ENCODE results near the gene LOXL1.
"Not testable (repeated sequence)": the region's sequence is repeated elsewhere in the genome, so short reads cannot be mapped to it uniquely, and the experiment has no call there.

The LOXL1 gene

DNA sequence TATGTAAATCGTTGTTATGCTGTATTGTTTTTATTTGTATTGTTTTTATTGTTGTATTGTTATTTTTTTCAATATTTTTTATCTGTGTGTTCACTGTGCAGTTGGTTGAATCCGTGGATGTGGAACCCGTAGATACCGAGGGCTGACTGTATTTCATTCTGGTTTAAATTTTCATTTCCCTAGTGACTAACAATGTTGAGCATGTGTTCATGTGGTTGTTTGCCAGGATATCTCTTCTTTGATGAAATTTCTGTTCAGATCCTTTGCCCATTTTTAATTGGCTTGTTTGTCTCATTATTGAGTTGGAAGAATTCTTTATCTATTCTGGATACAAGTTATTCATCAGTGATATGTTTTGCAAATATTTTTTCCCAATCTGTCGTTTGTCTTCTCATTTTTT, 36.2 kb downstream of the LOXL1 start:
- DNase-seq (ENCODE audit: low read depth), result no peak
- TF ChIP-seq, protein P1, sequence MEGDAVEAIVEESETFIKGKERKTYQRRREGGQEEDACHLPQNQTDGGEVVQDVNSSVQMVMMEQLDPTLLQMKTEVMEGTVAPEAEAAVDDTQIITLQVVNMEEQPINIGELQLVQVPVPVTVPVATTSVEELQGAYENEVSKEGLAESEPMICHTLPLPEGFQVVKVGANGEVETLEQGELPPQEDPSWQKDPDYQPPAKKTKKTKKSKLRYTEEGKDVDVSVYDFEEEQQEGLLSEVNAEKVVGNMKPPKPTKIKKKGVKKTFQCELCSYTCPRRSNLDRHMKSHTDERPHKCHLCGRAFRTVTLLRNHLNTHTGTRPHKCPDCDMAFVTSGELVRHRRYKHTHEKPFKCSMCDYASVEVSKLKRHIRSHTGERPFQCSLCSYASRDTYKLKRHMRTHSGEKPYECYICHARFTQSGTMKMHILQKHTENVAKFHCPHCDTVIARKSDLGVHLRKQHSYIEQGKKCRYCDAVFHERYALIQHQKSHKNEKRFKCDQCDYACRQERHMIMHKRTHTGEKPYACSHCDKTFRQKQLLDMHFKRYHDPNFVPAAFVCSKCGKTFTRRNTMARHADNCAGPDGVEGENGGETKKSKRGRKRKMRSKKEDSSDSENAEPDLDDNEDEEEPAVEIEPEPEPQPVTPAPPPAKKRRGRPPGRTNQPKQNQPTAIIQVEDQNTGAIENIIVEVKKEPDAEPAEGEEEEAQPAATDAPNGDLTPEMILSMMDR (conservative IDR thresholded peaks at IDR 0.05; ENCODE audit: low read depth, low read length), result no peak

DNA sequence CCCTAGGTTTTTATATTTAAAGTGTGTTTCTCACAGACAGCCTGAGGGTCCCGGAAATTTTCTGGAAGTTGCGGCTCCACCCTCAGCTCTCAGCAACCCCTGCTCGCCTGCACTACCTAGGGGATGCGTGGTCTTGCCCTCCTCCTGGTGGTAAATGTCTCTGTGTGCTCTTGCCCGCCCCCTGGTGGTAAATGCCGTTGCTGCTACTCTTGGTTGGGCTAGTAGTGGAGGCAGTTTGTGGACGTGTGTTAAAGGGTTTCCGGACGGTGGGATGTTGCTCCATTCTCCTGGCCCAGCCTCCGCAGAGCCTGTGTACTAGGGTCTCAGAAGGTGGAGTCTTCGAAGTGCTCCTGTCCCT, 38.5 kb downstream of the LOXL1 start:
- TF ChIP-seq, protein P1 (conservative IDR thresholded peaks at IDR 0.05; ENCODE audit: low read depth, low read length), result peak; percentile 96
- no peak overlapping the region for H3K4me3 ChIP-seq (ENCODE audit: low read length)
- no peak for DNase-seq (ENCODE audit: low read depth)

More for the DNA sequence above, 36.2 kb downstream of the LOXL1 start:
- no peak overlapping the region for H3K4me3 ChIP-seq (ENCODE audit: low read length)

DNA sequence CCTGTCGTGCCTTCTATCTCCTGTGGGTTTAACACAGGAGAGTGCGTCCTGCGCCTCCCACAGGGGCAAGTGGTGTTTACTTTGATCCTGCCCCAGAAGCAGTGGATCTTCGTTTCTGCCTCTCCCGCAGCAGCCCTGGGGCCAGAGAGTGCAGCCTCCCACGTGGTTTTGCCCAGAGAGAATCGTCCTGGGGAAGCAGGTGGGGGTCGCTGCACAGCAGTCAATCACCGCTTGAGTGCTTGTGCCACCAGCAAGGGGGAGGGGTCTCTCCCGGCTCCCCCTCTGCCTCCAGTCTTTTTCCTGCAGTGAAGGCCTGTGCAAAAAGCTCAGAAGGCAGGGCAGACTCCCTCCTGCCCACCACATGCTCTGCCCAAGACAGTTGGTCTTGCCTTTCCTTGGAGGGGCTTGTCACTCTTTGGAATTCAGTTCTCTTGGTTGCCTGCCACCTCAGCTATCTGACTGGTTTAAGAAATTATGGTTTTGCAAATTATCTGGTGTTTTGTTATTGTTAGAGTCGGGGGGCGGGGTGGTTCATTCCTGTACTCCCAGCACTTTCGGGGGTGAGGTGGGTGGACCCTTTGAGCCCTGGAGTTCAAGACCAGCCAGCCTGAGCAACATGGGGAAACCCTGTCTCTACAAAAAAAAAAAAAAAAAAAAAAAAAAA, 39.0 kb downstream of the LOXL1 start:
- no peak overlapping the region for H3K4me3 ChIP-seq (ENCODE audit: low read length)
- DNase-seq (ENCODE audit: low read depth), result no peak
- TF ChIP-seq, protein P1 (conservative IDR thresholded peaks at IDR 0.05; ENCODE audit: low read depth, low read length), result no peak

DNA sequence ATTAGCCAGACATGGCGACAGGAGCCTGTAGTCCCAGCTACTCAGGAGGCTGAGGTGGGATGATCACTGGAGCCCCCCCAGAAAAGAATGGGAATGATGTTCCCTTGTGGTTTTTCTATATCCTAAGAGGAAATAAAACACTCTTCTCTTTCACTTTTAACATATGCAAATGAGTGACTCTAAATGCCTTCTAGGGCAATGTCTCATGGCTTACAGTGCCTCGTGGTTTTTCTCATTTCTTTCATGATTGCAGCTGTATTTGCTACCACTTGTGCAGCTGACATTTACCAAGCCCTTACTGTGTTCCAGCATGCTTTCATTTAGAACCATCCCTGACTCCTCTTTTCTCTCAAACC, 39.5 kb downstream of the LOXL1 start:
- no peak for DNase-seq (ENCODE audit: low read depth)
- TF ChIP-seq, protein P1 (conservative IDR thresholded peaks at IDR 0.05; ENCODE audit: low read depth, low read length), result no peak
- H3K4me3 ChIP-seq (ENCODE audit: low read length), result no peak overlapping the region

DNA sequence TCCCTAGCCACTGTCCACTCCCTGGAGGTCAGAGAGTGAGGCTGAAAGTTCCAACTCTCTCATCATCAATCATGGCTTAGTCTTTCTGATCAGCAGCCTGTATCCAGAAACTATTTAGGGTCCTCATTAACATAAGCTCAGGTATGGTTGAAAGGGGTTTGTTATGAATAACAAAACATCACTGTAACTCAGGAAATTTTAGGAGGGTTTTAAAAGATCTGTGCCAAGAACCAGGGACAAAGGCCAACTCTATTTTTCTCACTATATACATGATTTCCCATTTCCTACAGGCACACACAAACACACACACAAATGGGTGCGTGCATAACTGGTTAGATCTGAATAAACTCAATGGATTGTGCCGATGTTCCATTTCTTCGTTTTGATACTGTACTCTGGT, 42.2 kb downstream of the LOXL1 start:
- H3K4me3 ChIP-seq (ENCODE audit: low read length), result no peak overlapping the region
- no peak for DNase-seq (ENCODE audit: low read depth)
- TF ChIP-seq, protein P1 (conservative IDR thresholded peaks at IDR 0.05; ENCODE audit: low read depth, low read length), result no peak

DNA sequence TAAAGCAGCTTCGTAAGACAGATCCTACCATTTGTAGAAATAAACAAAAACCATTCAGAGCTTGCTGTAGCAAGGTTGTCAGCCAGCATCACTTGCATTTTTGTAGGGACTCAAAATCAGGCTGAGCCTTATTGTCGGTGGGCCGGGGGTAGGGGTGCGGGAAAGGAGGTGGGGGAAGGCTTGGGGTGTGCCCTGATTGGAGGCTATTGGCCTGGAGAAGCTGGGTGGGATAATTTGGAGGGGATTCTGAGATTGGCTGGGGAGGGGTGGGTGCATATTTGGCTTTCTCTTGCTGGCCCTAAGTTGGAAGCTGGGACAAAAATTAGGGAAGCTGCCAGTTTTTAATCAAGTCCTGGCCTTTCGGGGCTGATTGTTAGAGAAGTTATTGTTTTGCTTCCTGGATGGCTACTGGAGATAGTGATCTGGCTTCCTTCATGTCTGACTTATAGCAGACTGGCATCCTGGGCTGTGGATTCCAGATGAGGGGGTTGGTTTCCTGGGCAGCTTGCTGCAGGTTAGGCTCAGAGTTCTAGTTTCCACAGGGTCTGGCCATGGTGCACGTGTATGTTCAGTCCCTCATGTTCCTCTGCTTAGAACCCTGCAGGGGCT, 43.0 kb downstream of the LOXL1 start:
- no peak for DNase-seq (ENCODE audit: low read depth)
- TF ChIP-seq, protein P1 (conservative IDR thresholded peaks at IDR 0.05; ENCODE audit: low read depth, low read length), result no peak
- no peak overlapping the region for H3K4me3 ChIP-seq (ENCODE audit: low read length)

DNA sequence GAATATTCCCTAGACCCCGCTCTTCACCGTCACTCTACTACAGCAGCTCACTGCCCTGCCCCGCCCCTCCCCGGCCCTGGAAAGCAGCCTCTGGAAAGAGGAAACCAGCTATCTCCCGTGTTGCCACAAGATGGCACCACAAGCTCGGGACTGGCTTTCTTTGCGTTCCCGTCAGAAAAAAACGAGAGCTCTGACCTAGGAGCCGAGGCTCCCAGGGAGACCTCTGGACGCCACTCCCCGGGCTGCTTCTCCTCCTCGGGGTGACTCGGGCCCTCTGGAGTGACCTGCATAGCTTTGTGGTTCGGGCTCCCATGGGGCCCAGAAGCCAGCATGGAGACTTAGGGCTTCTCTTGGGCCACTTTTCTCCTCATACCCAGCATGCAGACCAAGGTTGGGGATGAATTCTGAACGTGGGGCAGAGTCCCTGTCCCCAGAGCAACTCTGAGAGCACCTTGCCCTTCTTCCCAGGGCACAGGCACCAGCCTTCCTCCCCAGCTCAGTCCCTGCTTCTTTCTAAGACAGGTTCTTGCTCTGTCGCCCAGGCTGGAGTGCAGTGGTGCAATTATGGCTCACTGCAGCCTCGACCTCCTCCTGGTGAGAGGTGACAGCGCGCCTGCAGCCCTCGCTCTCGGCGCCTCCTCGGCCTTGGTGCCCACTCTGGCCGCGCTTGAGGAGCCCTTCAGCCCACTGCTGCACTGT, 46.9 kb downstream of the LOXL1 start:
- no peak for DNase-seq (ENCODE audit: low read depth)
- TF ChIP-seq, protein P1 (conservative IDR thresholded peaks at IDR 0.05; ENCODE audit: low read depth, low read length), result peak; percentile 87
- peak overlapping the region; percentile 15 for H3K4me3 ChIP-seq (ENCODE audit: low read length)

DNA sequence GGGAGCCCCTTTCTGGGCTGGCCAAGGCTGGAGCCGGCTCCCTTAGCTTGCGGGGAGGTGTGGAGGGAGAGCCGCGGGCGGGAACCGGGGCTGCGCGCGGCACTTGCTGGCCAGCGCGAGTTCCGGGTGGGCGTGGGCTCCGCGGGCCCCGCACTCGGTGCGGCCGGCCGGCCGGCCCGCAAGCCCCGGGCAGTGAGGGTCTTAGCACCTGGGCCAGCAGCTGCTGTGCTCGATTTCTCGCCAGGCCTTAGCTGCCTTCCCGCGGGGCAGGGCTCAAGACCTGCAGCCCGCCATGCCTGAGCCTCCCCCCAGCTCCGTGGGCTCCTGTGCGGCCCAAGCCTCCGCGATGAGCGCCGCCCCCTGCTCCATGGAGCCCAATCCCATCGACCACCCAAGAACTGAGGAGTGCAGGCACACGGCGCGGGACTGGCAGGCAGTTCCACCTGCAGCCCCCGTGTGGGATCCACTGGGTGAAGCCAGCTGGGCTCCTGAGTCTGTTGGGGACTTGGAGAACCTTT, 47.5 kb downstream of the LOXL1 start:
- not testable (repeated sequence) for H3K4me3 ChIP-seq (ENCODE audit: low read length); DNase-seq (ENCODE audit: low read depth)

DNA sequence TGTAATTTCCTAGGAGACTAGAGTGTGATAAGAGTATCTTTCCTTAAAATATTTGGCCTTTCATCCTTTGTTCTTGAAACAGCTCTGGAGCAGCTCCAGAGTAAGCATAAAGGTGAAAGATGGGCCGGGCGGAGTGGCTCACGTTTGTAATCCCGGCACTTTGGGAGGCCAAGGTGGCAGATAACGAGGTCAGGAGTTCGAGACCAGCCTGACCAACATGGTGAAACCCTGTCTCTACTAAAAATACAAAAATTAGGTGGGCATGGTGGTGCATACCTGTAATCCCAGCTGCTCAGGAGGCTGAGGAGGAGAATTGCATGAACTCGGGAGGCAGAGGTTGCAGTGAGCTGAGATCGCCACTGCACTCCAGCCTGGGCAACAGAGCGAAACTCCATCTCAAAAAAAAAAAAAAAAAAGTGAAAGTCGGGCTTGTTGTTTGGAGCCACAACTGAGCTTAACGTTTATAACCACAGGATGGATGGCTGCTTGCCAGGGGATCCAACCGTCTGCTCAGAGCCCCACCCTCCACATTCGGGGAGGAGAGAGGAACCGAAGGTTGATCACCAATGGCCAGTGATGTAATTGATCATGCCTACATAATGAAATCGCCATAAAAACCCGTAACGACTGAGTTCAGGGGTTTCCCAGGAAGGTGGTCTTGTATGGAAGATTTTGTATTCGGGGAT, 49.3 kb downstream of the LOXL1 start:
- not testable (repeated sequence) for H3K4me3 ChIP-seq (ENCODE audit: low read length); DNase-seq (ENCODE audit: low read depth)

Data from retinal pigment epithelial cell (primary cell).